Measurements from ENCODE around the gene ATP10B.
"Not testable (repeated sequence)": the region's sequence is repeated elsewhere in the genome, so short reads cannot be mapped to it uniquely, and the experiment has no call there.

Gene ATP10B

DNA sequence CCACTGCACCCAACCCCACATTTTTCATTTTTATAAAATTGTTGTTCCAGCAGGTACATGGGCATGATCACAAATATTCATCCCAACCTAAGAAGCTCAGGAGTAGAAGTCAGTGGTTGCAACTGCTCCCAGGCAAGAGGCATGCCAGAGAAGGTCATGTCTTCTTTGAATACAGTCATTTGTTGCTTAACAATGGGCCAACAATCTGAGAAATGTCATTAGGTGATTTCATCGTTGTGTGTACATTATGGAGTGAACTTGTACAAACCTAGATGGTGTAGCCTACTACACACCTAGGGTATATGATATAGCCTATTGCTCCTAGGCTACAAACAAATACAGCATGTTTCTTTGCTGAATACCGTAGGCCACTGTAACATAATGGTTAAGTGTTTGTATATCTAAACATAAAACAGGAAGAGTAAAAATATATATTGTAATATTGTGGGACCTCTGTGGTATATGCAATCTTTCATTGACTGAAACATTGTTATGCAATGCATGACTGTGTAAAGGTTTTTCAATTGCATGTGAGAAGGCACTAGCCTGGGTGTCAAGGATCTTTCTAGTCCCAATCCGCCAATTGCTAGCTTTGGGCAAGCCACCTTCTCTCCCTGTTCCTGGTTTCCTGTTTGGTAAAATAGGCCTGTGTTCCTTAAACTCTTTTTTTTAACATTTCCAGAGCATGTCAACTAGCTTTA is 27.6 kb downstream of the ATP10B start:
- no peak for DNase-seq (ENCODE audit: low read depth in 3 of 3, low spot score in 1 of 3)

DNA sequence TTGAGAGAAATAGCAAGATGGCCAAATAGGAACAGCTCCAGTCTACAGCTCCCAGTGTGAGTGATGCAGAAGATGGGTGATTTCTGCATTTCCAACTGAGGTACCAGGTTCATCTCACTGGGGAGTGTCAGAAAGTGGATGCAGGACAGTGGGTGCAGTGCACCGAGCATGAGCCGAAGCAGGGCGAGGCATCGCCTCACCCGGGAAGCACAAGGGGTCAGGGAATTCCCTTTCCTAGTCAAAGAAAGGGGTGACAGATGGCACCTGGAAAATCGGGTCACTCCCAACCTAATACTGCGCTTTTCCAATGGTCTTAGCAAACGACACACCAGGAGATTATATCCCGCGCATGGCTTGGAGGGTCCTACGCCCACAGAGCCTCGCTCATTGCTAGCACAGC is 39.0 kb downstream of the ATP10B start:
- DNase-seq (ENCODE audit: low read depth in 3 of 3, low spot score in 1 of 3) = not testable (repeated sequence)

DNA sequence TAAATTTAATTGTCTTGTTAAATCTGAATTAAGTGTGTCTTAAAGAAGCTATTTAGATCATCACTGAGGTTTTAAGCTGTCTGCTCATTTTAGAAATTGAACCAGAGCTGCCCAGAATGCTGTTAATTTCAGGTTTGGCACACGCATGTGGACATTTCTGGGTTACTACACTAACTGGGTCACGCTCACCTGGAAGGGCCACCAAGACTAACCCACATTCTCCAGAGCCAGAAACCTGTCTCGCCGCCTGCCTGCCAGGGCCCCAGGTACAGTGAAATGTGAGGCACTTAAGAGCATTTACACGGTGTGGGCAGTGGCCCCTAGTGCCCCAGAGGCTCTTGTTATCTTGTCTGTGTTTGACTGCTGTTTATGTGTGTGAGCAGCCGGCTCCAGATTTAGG is 46.6 kb downstream of the ATP10B start:
- no peak for DNase-seq (ENCODE audit: low read depth in 3 of 3, low spot score in 1 of 3)

DNA sequence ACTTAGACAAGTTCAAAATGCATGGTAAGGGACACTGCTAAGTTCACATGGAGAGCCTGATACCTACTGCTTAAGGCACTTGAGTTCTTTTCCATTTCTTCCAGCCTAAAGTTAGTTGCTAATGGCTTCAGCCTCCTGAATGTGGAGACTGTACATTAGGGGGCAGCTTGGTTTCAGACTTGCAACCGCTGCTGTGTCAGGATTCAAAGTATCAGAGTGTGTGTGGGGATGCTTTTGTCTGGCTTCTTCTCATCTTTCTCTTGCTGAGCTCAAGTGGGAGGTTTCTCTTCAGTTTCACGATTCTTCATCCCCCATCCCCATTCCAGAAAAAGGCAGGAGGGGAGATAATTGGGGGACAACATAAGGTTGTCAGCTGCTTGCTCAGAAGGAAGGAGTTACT is 49.4 kb downstream of the ATP10B start:
- DNase-seq (ENCODE audit: low read depth in 3 of 3, low spot score in 1 of 3) = no peak

DNA sequence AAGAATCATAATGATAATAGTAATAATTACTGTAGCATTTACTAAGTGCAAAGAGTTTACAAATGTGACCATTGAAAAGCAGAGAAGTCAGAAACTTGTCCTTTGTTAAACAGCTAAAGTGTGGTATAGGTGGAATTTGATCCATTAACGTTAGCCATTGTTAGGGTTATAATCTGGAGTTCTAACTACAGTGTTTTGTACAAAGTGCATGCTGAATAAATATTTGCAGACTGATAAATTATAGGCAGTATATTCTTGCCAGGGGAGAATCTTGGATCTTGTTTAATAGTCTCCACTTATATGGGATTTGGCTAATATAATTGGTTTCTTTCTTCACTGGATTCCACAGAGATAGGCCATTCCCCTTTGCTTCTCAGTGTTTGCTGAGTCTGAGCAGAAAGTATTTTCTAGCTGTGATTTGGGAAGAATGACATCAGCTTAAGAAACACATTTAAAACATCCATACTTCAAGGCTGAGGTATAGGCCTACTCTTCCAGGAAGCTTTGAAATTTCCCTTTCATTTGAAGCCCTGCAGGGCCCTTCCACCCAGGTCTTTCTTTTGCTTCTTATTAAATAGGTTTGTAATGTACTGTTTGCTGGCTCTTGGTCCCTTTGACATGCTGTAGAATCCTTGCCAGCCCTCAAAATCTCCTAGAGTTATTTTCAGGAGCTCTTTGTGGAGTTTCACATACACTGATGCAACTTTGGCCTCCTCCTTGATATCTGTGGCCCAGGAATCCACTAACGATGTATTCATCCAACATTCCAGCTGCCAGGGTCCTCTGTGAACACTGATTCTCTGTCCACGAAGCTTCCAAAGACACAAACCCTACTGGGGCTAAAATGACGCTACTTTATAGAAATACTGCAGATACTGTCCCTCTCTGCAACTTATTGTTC is 51.4 kb downstream of the ATP10B start:
- DNase-seq (ENCODE audit: low read depth in 3 of 3, low spot score in 1 of 3) = no peak

DNA sequence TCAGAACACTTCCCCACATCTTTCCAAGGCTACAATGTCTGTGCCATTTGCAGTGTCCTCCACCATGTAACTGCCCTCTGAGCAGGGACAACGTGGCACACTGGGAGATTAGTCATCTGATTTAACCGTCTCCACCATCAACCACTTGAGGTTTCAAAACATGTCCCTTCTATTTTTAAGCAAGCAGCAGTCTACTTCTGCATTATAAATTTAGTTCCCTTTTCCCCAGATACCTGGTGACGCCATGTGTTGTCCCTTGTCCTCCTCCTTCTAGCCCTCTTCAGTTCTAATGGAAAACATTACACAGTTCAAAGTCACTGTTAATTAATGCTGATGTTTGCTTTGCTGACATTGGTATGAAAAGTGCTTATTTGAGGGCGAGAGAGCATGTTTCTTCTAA is 52.8 kb downstream of the ATP10B start:
- DNase-seq (ENCODE audit: low read depth in 3 of 3, low spot score in 1 of 3) = no peak

DNA sequence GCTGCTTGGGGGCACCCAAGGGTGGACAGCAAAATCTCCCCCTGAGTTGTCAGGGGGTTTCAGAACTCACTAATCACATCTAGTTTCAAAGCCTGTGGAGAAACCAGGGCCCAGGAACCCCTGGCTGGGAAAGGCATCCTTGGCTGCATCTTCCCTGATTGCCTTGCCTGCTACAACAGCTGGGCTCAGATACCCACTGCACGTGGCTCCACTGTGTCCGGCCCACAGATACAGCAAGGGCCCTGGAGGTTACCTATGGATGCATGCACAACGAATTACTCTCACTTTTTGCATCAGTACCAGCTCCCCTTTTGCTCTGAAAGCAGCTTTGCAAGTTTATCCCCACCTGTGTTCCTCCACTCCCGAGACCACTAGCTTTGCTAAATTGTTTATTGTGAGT is 55.0 kb downstream of the ATP10B start:
- DNase-seq (ENCODE audit: low read depth in 3 of 3, low spot score in 1 of 3) = no peak

DNA sequence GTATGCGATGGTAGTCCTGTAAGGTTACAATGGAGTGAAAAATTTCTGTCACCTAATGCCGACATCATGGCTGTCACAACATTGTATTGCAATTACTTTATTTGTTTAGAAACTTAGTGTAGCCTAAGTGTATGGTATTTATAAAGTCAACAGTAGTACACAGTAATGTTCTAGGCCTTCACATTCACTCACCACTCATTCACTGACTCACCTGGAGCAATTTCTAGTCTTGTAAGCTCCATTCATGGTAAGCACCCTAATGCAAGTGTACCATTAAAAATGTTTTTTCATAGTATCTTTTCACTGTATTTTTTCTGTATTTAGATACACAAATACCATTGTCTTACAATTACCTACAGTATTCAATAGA is 58.5 kb downstream of the ATP10B start:
- DNase-seq (ENCODE audit: low read depth in 3 of 3, low spot score in 1 of 3) = no peak

DNA sequence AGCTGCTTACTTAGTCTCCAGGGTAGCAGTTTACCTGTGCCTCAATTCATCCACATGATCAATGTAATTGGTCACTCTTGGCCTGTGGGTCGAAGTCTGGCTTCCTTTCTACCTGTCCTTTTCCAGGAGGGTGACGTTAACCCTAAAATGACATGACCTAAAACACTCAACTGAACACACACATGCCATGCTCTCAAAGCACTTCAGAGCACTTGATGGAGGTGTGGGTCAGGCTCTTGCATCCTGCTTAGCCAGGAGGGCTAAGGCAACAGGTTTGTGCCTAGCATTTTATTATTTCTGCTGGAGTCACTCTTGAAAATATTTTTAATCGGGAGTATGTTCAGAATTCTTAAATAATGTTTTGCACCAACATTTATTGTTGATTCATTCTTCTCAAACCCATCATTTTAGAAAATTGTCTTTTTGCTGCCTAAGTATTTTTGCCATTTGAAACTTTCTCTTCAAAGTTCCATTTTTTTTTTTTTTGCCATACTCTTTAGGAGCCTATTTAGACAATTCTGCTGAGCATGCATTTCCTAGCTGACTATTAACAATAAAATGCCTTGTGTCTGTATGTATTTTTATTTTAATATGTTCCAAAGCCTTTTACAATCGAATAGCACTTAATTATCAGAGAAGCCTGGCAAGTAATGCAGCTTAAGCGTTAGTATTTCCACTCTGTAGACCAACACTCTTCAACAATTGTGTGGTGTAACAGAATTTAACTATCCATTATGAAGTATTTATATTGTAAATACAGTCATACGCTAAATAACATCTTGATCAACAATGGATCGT is 59.1 kb downstream of the ATP10B start:
- no peak for DNase-seq (ENCODE audit: low read depth in 3 of 3, low spot score in 1 of 3)

DNA sequence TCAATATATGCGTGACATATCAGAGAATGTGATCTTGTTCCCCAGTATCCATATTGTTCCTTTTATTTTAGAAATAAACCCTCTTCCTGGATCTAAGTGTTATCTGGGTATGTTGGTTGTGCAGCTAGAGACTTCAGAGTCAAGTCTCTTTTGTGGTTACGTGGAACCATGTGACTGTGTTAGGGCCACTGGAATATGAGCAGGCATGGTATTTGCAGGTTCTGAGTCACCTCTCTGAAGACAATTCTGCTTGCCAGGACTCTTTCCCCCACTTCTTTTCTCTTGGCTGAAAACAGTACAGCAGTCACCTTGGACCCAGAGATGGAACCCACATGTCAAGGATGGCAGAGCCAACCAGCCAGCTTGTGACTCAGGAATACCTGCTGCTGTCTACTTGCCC is 59.7 kb downstream of the ATP10B start:
- DNase-seq (ENCODE audit: low read depth in 3 of 3, low spot score in 1 of 3) = no peak

DNA sequence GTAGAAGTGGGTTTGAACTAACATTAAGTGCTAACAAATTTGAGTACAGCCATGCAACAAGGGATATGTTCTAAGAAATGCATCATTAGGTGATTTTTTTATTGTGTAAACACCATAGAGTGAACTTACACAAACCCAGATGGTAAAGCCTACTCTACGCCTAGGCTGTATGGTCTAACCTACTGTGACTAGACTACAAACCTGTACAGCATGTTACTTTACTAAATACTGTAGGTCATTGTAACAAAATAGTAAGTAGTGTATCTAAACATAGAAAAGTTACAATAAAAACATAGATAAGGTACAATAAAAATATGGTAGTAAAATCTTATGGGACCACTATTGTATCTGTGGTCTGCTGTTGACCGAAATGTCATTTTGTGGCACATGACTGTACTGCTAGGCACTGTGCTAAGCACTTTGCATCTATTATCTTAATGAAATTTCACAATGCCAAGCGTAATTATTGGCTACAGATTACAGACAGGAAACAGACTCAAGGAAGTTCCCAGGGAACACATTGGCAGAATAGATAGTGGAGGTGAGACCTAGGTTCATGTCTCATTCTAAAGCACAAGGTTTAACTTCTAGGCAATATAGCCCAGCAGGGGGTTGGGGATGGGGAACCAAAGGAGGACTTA is 62.7 kb downstream of the ATP10B start:
- DNase-seq (ENCODE audit: low read depth in 3 of 3, low spot score in 1 of 3) = no peak

DNA sequence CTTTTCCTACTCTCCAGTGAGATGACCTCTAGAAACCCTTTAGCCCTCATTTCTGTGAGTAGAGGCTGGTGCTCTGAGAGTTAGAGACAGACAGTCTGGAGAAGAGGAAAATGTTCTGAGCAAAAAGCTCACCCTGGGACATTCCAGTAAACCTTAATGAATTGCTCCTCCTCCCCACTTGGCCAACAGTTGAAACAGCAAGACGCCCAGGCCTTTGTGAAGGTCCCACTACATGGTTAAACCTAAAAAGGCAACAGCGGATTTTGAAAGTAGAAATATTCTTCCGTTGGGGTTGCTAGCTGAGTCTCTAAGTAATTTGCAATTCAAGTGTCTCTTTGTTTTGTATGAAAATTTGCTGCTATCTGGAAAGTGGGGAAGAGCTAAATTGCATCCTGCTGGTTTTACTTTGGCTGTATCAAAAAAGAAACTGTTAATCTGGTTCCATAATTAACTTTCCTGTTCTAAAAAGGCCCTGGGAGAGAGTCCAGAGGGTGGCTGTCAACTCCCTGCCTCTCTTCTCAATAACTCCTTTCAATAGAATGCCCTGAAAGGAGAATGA is 63.8 kb downstream of the ATP10B start:
- DNase-seq (ENCODE audit: low read depth in 3 of 3, low spot score in 1 of 3) = no peak

DNA sequence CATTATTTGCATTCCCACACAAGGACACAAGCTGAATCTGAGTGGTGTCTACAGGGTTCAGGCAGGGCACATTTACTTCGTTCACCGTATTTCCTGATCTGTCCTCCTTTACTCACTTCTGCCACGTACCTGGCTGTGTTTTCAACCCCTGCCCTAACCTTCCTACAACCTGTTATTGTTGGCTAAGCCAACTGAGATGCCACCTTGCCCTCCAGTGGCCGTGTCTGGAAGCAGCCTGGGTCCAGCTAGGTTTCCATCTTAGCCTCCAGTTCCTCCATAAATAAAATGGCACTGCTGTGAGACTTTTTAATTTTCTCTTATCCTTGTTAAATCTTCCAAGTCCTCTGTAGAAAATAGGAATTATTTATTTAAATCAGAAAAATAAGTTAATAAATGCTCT is 64.8 kb downstream of the ATP10B start:
- no peak for DNase-seq (ENCODE audit: low read depth in 3 of 3, low spot score in 1 of 3)

DNA sequence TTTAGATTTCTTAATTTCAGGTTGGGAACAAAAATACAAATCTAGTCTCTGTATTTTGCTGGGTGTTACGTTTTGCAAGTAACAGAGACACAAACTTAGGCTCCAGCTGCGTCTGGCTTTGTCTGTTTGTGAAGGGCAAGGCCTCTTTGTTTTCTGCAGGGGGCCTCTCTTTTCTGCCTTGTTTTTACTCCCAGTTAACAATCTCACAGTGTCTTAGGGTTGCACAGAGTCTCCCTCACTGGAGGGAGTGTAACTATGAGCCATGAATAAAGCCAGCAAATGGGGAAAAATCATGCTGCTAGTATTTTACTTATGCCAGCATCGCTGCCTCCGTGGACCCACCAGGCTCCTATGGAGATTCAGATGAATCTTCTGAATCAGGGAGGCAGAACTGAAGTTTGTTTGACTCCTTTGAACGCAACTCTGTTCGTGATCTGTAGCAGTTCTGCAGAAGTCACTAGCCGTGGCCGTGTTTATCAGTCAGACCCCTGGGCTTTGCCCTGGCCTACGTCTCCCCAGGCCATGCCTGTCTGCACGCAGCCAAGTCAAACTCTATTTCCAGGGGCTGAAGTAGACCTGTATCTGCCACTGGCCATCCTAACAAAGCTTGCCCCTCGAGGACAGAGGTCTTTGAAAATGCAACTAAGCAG is 77.2 kb downstream of the ATP10B start:
- no peak for DNase-seq (ENCODE audit: low read depth in 3 of 3, low spot score in 1 of 3)

DNA sequence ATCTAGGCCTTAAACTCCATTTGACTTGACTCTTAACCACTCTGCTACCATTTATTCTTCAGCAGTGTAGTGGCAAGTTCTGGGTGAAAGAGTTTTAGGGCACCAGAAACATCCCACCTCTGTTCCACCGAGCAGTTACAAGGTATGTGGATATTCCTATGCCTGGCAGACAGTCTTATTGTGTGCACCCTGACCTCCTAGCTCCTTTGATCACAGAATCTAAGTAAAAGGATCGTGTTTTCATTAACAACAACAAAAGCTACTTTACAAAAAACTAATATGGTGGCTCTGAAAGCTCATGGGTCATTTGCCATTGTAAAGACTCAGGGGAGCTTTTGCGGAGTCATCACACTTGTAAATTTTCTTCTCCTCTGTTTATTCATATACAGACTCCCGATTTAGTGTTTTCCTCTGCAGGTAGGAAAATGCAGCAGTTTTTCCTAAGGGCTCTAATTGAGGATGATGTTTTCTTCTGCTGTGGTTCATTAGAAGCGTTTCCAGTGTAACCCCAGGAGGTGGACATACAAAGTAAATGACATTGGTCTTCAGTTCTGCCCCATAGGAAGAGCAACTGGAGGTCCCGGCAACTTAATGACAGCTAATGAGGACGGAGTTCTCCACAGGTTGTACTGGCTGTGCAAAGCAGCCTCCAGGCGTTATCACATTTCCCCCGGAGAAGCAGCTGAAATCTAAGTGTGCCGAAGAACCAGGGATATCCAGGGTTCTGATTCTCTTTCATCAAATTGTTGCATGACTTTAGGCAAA is 78.2 kb downstream of the ATP10B start:
- no peak for DNase-seq (ENCODE audit: low read depth in 3 of 3, low spot score in 1 of 3)

DNA sequence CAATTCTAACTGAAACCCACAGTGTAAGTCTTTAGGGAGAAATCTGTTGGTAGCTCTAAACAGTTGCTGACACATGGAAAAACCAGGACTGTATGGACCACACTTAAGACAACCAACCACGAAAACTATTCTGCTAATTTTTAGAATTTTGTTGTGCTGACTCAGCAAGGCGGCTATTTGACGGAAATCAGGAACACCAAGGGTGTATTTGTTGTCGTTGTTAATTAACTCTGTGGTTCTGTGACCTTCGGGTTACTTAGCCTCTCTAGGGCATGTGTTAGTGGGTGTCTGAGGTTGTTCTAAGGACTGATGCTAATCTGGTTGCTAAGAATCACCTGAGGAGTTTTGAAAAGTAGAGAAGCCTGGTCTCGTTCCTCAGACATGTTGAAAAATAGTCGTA is 79.2 kb downstream of the ATP10B start:
- no peak for DNase-seq (ENCODE audit: low read depth in 3 of 3, low spot score in 1 of 3)

DNA sequence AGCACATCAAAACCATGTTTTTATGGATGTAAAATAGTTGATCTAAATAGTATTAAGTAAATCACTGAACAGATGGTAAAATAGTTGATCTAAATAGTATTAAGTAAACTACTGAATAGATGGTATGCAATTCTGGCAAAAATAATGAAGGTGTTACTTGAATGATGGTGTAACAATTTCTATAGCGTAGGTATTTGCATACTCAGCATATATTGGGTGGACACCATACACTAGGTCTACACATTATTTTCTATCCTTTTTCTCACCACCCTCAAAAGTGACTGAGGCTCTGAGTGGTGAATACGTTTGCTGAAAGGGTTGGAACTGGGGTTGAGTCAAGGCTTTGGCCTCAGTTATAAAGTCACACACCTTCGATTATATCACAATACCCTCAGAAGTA is 81.3 kb downstream of the ATP10B start:
- no peak for DNase-seq (ENCODE audit: low read depth in 3 of 3, low spot score in 1 of 3)

DNA sequence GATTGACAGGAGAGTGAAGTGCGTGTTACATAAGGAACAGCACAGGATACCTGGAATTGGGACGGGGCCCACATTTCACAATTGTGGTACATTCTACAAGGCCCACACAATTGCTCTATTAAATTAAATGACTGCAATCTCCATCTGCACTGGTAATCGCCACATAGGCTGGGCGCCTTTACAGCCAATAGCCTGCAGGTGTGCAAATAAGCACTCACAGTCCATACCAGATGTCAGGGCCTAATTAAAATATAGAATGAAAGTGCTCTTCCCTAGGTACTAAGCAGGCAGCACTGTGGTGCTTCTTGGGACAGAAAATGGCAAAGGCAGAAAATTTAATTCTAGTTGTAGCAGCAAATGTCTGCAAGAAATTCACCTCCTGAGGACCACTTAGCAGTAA is 82.7 kb downstream of the ATP10B start:
- no peak for DNase-seq (ENCODE audit: low read depth in 3 of 3, low spot score in 1 of 3)

DNA sequence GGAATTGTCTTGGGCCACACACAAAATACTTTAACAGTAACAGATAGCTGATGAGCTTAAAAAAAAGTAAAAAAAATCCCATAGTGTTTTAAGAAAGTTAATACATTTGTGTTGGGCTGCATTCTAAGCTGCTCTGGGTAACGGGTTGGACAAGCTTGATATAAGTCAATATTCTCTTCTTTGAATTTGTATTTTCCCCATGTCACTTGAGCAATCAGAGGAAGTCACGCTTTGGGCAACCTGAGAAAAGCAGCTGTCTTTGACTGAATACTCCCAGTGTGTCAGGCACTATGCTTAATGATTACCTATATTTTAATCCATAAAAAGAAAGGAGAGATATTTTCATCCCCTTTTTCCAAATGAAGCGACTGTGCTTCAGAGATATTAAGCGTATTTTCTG is 84.9 kb downstream of the ATP10B start:
- DNase-seq (ENCODE audit: low read depth in 3 of 3, low spot score in 1 of 3) = no peak

DNA sequence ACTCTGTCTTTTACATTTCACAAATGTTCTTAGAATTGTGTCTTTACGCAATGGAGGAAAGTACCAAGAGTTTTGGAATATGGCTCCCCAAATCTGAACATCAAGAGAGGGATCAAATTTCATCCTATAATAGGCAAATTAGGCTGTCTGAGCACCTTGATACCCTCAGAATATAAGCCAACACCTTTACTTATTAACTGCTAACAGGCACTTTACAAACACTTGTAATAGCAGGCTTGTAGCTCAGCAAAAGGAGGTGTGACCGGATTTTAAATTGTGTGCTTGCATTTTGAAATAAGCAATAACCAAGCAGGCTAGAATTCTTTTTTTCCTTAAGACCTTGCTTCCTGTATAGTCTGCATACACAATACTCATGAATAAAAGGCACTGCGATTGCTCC is 92.0 kb downstream of the ATP10B start:
- DNase-seq (ENCODE audit: low read depth in 3 of 3, low spot score in 1 of 3) = no peak

Measured in stimulated activated CD4-positive, alpha-beta T cell treated with anti-CD3 and anti-CD28 coated beads, TNF-alpha, amount 100 ng/mL, for 1 hour (primary cell).